Measurements from ENCODE around the gene ATAT1. TPM values are rescaled to one million over a fixed set of nuclear protein-coding genes. Genes with fewer than 3 reads are reported as not detected.

ATAT1 gene
- total and polyA plus RNA-seq, 2 experiments from 2014 or later, result 12.8 to 23.0 TPM

GRCh38 chr6:30645989-30646388 is 19.3 kb downstream of the ATAT1 start (continued):
- TF ChIP-seq ZNF114 (CRISPR knock-in tag; IDR thresholded peaks at IDR 0.05) (no peak), NANOG (IDR thresholded peaks at IDR 0.05; ENCODE audit: borderline replicate concordance) (no peak), ETS1 (IDR thresholded peaks at IDR 0.05) (no peak), EZH2phosphoT487 (IDR thresholded peaks at IDR 0.05; ENCODE audit: unreplicated experiment) (no peak)

- Histone ChIP-seq H3F3A (replicated peaks; ENCODE audit: low read depth) (no peaks in the 10 kb centered on the region), H3K27ac (ENCODE audit: low read depth) (peak within 1 kb of the TSS; percentile 81), H4K20me1 (replicated peaks; ENCODE audit: insufficient read depth) (peaks cover 9% of the 10 kb centered on the region; the same call in 1 of the 2 replicates), H3K4me1 (ENCODE audit: insufficient read depth) (peaks cover 17% of the 10 kb centered on the region), H3K9me2 (ENCODE audit: insufficient read depth) (no peaks in the 10 kb centered on the region), H3K4me2 (peak within 1 kb of the TSS; percentile 92), H3K4me3 (peak within 1 kb of the TSS; percentile 94), H3K27me3 (ENCODE audit: insufficient read depth) (no peaks in the 10 kb centered on the region), H3K36me3 (ENCODE audit: insufficient read depth) (peaks cover under 1% of the 10 kb centered on the region; the same call in 1 of the 2 replicates), H3K79me2 (replicated peaks; ENCODE audit: insufficient read depth) (peaks cover 30% of the 10 kb centered on the region), H2AFZ (peak within 1 kb of the TSS; percentile 94)
- Mint-ChIP-seq H3K9me3 (no peaks in the 10 kb centered on the region), H3K36me3 (ENCODE audit: low read depth) (peaks cover 44% of the 10 kb centered on the region), H3K4me1 (peaks cover 16% of the 10 kb centered on the region), H3K4me3 (peak within 1 kb of the TSS; percentile 92), H3K27me3 (ENCODE audit: insufficient read depth, low read depth, poor library complexity) (peaks cover 10% of the 10 kb centered on the region), H3K27ac (peak within 1 kb of the TSS; percentile 84)
- DNase-seq (ENCODE audit: low spot score) (peak; percentile 93), ATAC-seq (peak; percentile 71)
- no peak for TF ChIP-seq NANOG (IDR thresholded peaks at IDR 0.05; ENCODE audit: borderline replicate concordance)
- TF ChIP-seq CTCF (conservative IDR thresholded peaks at IDR 0.05; ENCODE audit: low read depth in 2 of 2), result no peak
- no peak for TF ChIP-seq EZH2phosphoT487 (IDR thresholded peaks at IDR 0.05; ENCODE audit: unreplicated experiment)
- no peak for TF ChIP-seq ZNF462 (CRISPR knock-in tag; IDR thresholded peaks at IDR 0.05)
- TF ChIP-seq JUNB (IDR thresholded peaks at IDR 0.05; ENCODE audit: unreplicated experiment), result no peak
- no peak for TF ChIP-seq POLR2AphosphoS5 (IDR thresholded peaks at IDR 0.05; ENCODE audit: low read depth)
- no peak for TF ChIP-seq ZNF331 (CRISPR knock-in tag; IDR thresholded peaks at IDR 0.05; ENCODE audit: low read depth)
- TF ChIP-seq CREB1 (CRISPR knock-in tag; IDR thresholded peaks at IDR 0.05; ENCODE audit: low read depth), result no peak
- no peak for TF ChIP-seq REST (IDR thresholded peaks at IDR 0.05; ENCODE audit: unreplicated experiment)
These were observed 20.0 kb downstream of the ATAT1 start, which contains the start of gene C6orf136 for GRCh38 chr6:30646450-30647241. C6orf136 (plus strand) TSS chr6:30647133; CDS start chr6:30647232, 99 bp downstream.
